GM08714 (cell line): ENCODE data around the gene AFTPH.

Experiments
- H3K4me3 ChIP-seq: fragments of 200-500 bp; sonication (Bioruptor generic); 2 replicates; pipeline ENCODE4 v1.5.1; 2014; ENCODE audit warnings: mild to moderate bottlenecking, low read length, inconsistent platforms
- ZNF274 ChIP-seq: IDR thresholded peaks from 2 replicates; pipeline ENCODE4 v1.6.1; 2012; ENCODE audit warnings: mild to moderate bottlenecking, low read depth, low read length

The AFTPH gene

GRCh38 chr2:64601785-64602391 lies 77.8 kb downstream of the AFTPH start:
- H3K4me3 ChIP-seq, result no peak overlapping the region
- no peak for TF ChIP-seq ZNF274

GRCh38 chr2:64602436-64602835 lies 78.3 kb downstream of the AFTPH start:
- TF ChIP-seq ZNF274, result no peak
- no peak overlapping the region for H3K4me3 ChIP-seq

GRCh38 chr2:64604155-64604554 lies 80.0 kb downstream of the AFTPH start:
- H3K4me3 ChIP-seq, result no peak overlapping the region
- TF ChIP-seq ZNF274, result no peak

- no peak overlapping the region for H3K4me3 ChIP-seq
- no peak for TF ChIP-seq ZNF274
Observed at GRCh38 chr2:64605026-64605471, 80.9 kb downstream of the AFTPH start.

GRCh38 chr2:64605991-64606478 lies 81.9 kb downstream of the AFTPH start:
- no peak overlapping the region; the same call in 1 of the 2 replicates for H3K4me3 ChIP-seq
- TF ChIP-seq ZNF274, result no peak

GRCh38 chr2:64606479-64607363 lies 82.6 kb downstream of the AFTPH start:
- no peak for TF ChIP-seq ZNF274

GRCh38 chr2:64607381-64608304 lies 83.5 kb downstream of the AFTPH start:
- no peak overlapping the region for H3K4me3 ChIP-seq
- TF ChIP-seq ZNF274, result no peak

More at GRCh38 chr2:64606479-64607363, 82.6 kb downstream of the AFTPH start:
- peak overlapping the region; percentile 40; the same call in 1 of the 2 replicates for H3K4me3 ChIP-seq

GRCh38 chr2:64608867-64609226 lies 84.7 kb downstream of the AFTPH start:
- peak overlapping the region; percentile 48; the same call in 1 of the 2 replicates for H3K4me3 ChIP-seq
- TF ChIP-seq ZNF274, result no peak

GRCh38 chr2:64609227-64609941 lies 85.3 kb downstream of the AFTPH start:
- no peak for TF ChIP-seq ZNF274
- H3K4me3 ChIP-seq, result peak overlapping the region; percentile 48; the same call in 1 of the 2 replicates

- H3K4me3 ChIP-seq, result peak overlapping the region; percentile 46; the same call in 1 of the 2 replicates
Observed at GRCh38 chr2:64609942-64610281, 85.8 kb downstream of the AFTPH start.

GRCh38 chr2:64610316-64610855 lies 86.3 kb downstream of the AFTPH start:
- TF ChIP-seq ZNF274, result no peak
- no peak overlapping the region for H3K4me3 ChIP-seq

More at GRCh38 chr2:64609942-64610281, 85.8 kb downstream of the AFTPH start:
- no peak for TF ChIP-seq ZNF274

- H3K4me3 ChIP-seq, result no peak overlapping the region
- no peak for TF ChIP-seq ZNF274
Observed at GRCh38 chr2:64612575-64613195, 88.6 kb downstream of the AFTPH start.

GRCh38 chr2:64613276-64613675 lies 89.1 kb downstream of the AFTPH start:
- TF ChIP-seq ZNF274, result no peak
- no peak overlapping the region for H3K4me3 ChIP-seq
